ENCODE measurements around the gene GDE1. TPM values are rescaled to one million over a fixed set of nuclear protein-coding genes. Genes with fewer than 3 reads are reported as not detected.

Gene GDE1
- total and polyA plus RNA-seq, 3 donors from 2014 or later = 42.4 to 54.6 (median 44.1) TPM

GRCh38 chr16:19463468-19464315 lies 58.2 kb downstream of the GDE1 start:
- Histone ChIP-seq H3K4me3 (no peak overlapping the region), H3K27me3 (no peaks in the 10 kb centered on the region), H3K4me1 (no peaks in the 10 kb centered on the region), H3K36me3 (ENCODE audit: low read depth, missing control alignments) (no peaks in the 10 kb centered on the region), H3K27ac (no peak overlapping the region), H3K9me3 (no peaks in the 10 kb centered on the region)
- 89 to 94% methylated on average over 11 to 12 of the region's 12 CpGs for WGBS, 2 donors
- no peak for TF ChIP-seq POLR2A (IDR thresholded peaks at IDR 0.05)
- no peak for TF ChIP-seq CTCF (IDR thresholded peaks at IDR 0.05)
- intact Hi-C loops (cut with DNase I; ENCODE audit: low total_unique reads) = no loop called here
- no peak for DNase-seq

- TF ChIP-seq CTCF (IDR thresholded peaks at IDR 0.05) = no peak
- TF ChIP-seq POLR2A (IDR thresholded peaks at IDR 0.05) = no peak
- H3K9me3 ChIP-seq = no peaks in the 10 kb centered on the region
- no peaks in the 10 kb centered on the region for H3K4me1 ChIP-seq
- no peaks in the 10 kb centered on the region for H3K27me3 ChIP-seq
- no peak overlapping the region for H3K27ac ChIP-seq
- intact Hi-C loops (cut with DNase I; ENCODE audit: low total_unique reads) = no loop called here
- DNase-seq = no peak
- 92 to 94% methylated on average over 2 of the region's 2 CpGs for WGBS, 2 donors
- no peaks in the 10 kb centered on the region for H3K36me3 ChIP-seq (ENCODE audit: low read depth, missing control alignments)
- H3K4me3 ChIP-seq = no peak overlapping the region
Measured at GRCh38 chr16:19460397-19460796, 61.5 kb downstream of the GDE1 start.

GRCh38 chr16:19458722-19459379 lies 63.0 kb downstream of the GDE1 start:
- Histone ChIP-seq H3K9me3 (no peaks in the 10 kb centered on the region), H3K4me1 (no peaks in the 10 kb centered on the region), H3K27me3 (no peaks in the 10 kb centered on the region), H3K4me3 (no peak overlapping the region), H3K36me3 (ENCODE audit: low read depth, missing control alignments) (no peaks in the 10 kb centered on the region), H3K27ac (no peak overlapping the region)
- DNase-seq = no peak
- no peak for TF ChIP-seq CTCF (IDR thresholded peaks at IDR 0.05)
- no peak for TF ChIP-seq POLR2A (IDR thresholded peaks at IDR 0.05)
- intact Hi-C loops (cut with DNase I; ENCODE audit: low total_unique reads) = no loop called here
- 75 to 88% methylated on average over 9 of the region's 9 CpGs for WGBS, 2 donors

Other genes with a start within 250 kb of the GDE1 start
- gene CLEC19A, start 236.4 kb downstream of the GDE1 start, total RNA-seq = not detected
- gene CLEC19A, start 236.4 kb downstream of the GDE1 start, polyA plus RNA-seq (ENCODE audit: insufficient read depth, low read depth, low replicate concordance) = not detected
- 1 to 10 TPM; 4.5 to 7.1 TPM for gene TMC5, start 104.2 kb downstream of the GDE1 start, total RNA-seq
- 27.7 TPM for gene TMC5, start 104.2 kb downstream of the GDE1 start, polyA plus RNA-seq (ENCODE audit: insufficient read depth, low read depth, low replicate concordance)
- 10 to 100 TPM; 31.0 to 54.2 TPM for gene CCP110, start 1.8 kb upstream of the GDE1 start, total RNA-seq
- gene CCP110, start 1.8 kb upstream of the GDE1 start, polyA plus RNA-seq (ENCODE audit: insufficient read depth, low read depth, low replicate concordance) = 55.7 TPM
- 10 to 100 TPM; 76.1 to 88.9 TPM for gene VPS35L, start 33.6 kb upstream of the GDE1 start, total RNA-seq
- 80.5 TPM for gene VPS35L, start 33.6 kb upstream of the GDE1 start, polyA plus RNA-seq (ENCODE audit: insufficient read depth, low read depth, low replicate concordance)
- 10 to 100 TPM; 25.3 to 26.8 TPM for gene KNOP1, start 196.1 kb upstream of the GDE1 start, total RNA-seq
- gene KNOP1, start 196.1 kb upstream of the GDE1 start, polyA plus RNA-seq (ENCODE audit: insufficient read depth, low read depth, low replicate concordance) = 22.4 TPM
- 10 to 100 TPM; 77.8 to 91.3 TPM for gene IQCK, start 196.2 kb upstream of the GDE1 start, total RNA-seq
- gene IQCK, start 196.2 kb upstream of the GDE1 start, polyA plus RNA-seq (ENCODE audit: insufficient read depth, low read depth, low replicate concordance) = 102 TPM